ENCODE results near the gene KIF13A. TPM values are rescaled to one million over a fixed set of nuclear protein-coding genes. Genes with fewer than 3 reads are reported as not detected.

Gene KIF13A
- total and polyA plus RNA-seq, 4 donors, result 4.3 to 28.1 (median 10.6) TPM

GRCh38 chr6:18028332-18028731 is 40.9 kb upstream of the KIF13A start:
- DNase-seq (ENCODE audit: low spot score), result no peak
- Histone ChIP-seq H3K27me3 (ENCODE audit: control insufficient read depth in 4 of 4, insufficient read depth in 4 of 4, low read length in 3 of 4) (no peaks in the 10 kb centered on the region), H3K9me3 (ENCODE audit: control insufficient read depth in 4 of 4, low read length in 3 of 4) (peaks cover 0 to 3% (median under 1%) of the 10 kb centered on the region in 4 donors), H3K27ac (ENCODE audit: low read depth in 1 of 2, low read length in 2 of 2) (no peak overlapping the region), H3K9ac (ENCODE audit: low read depth in 1 of 2, low read length in 2 of 2) (no peak overlapping the region), H3K4me3 (ENCODE audit: low read depth in 1 of 3, low read length in 3 of 3) (no peak overlapping the region), H3K4me1 (ENCODE audit: control insufficient read depth in 4 of 4, insufficient read depth in 4 of 4, low read length in 3 of 4) (no peaks in the 10 kb centered on the region), H3K36me3 (ENCODE audit: control insufficient read depth in 4 of 4, insufficient read depth in 3 of 4, low read depth in 1 of 4, low read length in 3 of 4) (no peaks in the 10 kb centered on the region)
- 47% methylated on average over 2 of the region's 2 CpGs for WGBS
- TF ChIP-seq MAX (IDR thresholded peaks at IDR 0.05) (no peak), TAF1 (conservative IDR thresholded peaks at IDR 0.05) (no peak), ATF3 (IDR thresholded peaks at IDR 0.05) (no peak), SP1 (IDR thresholded peaks at IDR 0.05) (no peak), HNF4G (IDR thresholded peaks at IDR 0.05) (no peak), EGR1 (IDR thresholded peaks at IDR 0.05; ENCODE audit: low read depth in 2 of 2) (no peak), HNF4A (conservative IDR thresholded peaks at IDR 0.05) (no peak), YY1 (IDR thresholded peaks at IDR 0.05) (no peak), GABPA (IDR thresholded peaks at IDR 0.05 in 1 of 2, conservative IDR thresholded peaks at IDR 0.05 in 1 of 2) (no peak), FOXA1 (IDR thresholded peaks at IDR 0.05) (no peak), CTCF (IDR thresholded peaks at IDR 0.05; ENCODE audit: low read depth, low read length, missing input control) (no peak), FOXA2 (IDR thresholded peaks at IDR 0.05) (no peak)

- Histone ChIP-seq H3K27me3 (ENCODE audit: control insufficient read depth in 4 of 4, insufficient read depth in 4 of 4, low read length in 3 of 4) (no peaks in the 10 kb centered on the region), H3K4me3 (ENCODE audit: low read depth in 1 of 3, low read length in 3 of 3) (no peak overlapping the region), H3K9ac (ENCODE audit: low read depth in 1 of 2, low read length in 2 of 2) (no peak overlapping the region), H3K27ac (ENCODE audit: low read depth in 1 of 2, low read length in 2 of 2) (no peak overlapping the region), H3K36me3 (ENCODE audit: control insufficient read depth in 4 of 4, insufficient read depth in 3 of 4, low read depth in 1 of 4, low read length in 3 of 4) (no peaks in the 10 kb centered on the region), H3K9me3 (ENCODE audit: control insufficient read depth in 4 of 4, low read length in 3 of 4) (no peaks in the 10 kb centered on the region), H3K4me1 (ENCODE audit: control insufficient read depth in 4 of 4, insufficient read depth in 4 of 4, low read length in 3 of 4) (no peaks in the 10 kb centered on the region)
- WGBS, result 97% methylated on average over 6 of the region's 6 CpGs
- no peak for DNase-seq (ENCODE audit: low spot score)
- TF ChIP-seq EGR1 (IDR thresholded peaks at IDR 0.05; ENCODE audit: low read depth in 2 of 2) (no peak), RXRA (IDR thresholded peaks at IDR 0.05) (no peak), YY1 (IDR thresholded peaks at IDR 0.05) (no peak), NR2F2 (IDR thresholded peaks at IDR 0.05) (no peak), REST (IDR thresholded peaks at IDR 0.05) (no peak), HNF4G (IDR thresholded peaks at IDR 0.05) (no peak), GABPA (IDR thresholded peaks at IDR 0.05 in 1 of 2, conservative IDR thresholded peaks at IDR 0.05 in 1 of 2) (no peak), FOXA1 (IDR thresholded peaks at IDR 0.05) (no peak), CTCF (IDR thresholded peaks at IDR 0.05; ENCODE audit: low read depth, low read length, missing input control) (no peak), HNF4A (conservative IDR thresholded peaks at IDR 0.05) (no peak), FOXA2 (IDR thresholded peaks at IDR 0.05) (no peak)
Observed at GRCh38 chr6:18025596-18025995, 38.2 kb upstream of the KIF13A start.
